ENCODE measurements around the gene TUBB4B.

Gene TUBB4B

GRCh38 chr9:137229903-137230704, 11.0 kb upstream of the TUBB4B start:
- DNase-seq (ENCODE audit: insufficient read length, low spot score) = no peak
- no peak for TF ChIP-seq POLR2AphosphoS5 (IDR thresholded peaks at IDR 0.05; ENCODE audit: low read depth, low read length)
- TF ChIP-seq POLR2A (IDR thresholded peaks at IDR 0.05; ENCODE audit: low read depth, low read length) = no peak
- TF ChIP-seq SPI1 (IDR thresholded peaks at IDR 0.05; ENCODE audit: low read depth, low read length) = no peak
- no peak for TF ChIP-seq PAX5 (IDR thresholded peaks at IDR 0.05; ENCODE audit: insufficient read depth, low read length, severe bottlenecking)
- no peak for TF ChIP-seq POU2F2 (IDR thresholded peaks at IDR 0.05; ENCODE audit: low read depth, low read length)
- TF ChIP-seq TAF1 (IDR thresholded peaks at IDR 0.05; ENCODE audit: low read depth, low read length) = no peak
- no peak for FAIRE-seq

GRCh38 chr9:137230705-137231371, 10.2 kb upstream of the TUBB4B start, which contains the start of gene SLC34A3:
SLC34A3 (plus strand) TSS chr9:137230901; CDS start chr9:137231703, 802 bp downstream.
- FAIRE-seq (no peak), DNase-seq (ENCODE audit: insufficient read length, low spot score) (no peak)
- TF ChIP-seq SPI1 (IDR thresholded peaks at IDR 0.05; ENCODE audit: low read depth, low read length) (no peak), TAF1 (IDR thresholded peaks at IDR 0.05; ENCODE audit: low read depth, low read length) (no peak), POLR2A (IDR thresholded peaks at IDR 0.05; ENCODE audit: low read depth, low read length) (no peak), POU2F2 (IDR thresholded peaks at IDR 0.05; ENCODE audit: low read depth, low read length) (no peak), POLR2AphosphoS5 (IDR thresholded peaks at IDR 0.05; ENCODE audit: low read depth, low read length) (no peak), PAX5 (IDR thresholded peaks at IDR 0.05; ENCODE audit: insufficient read depth, low read length, severe bottlenecking) (no peak)

- FAIRE-seq (no peak), DNase-seq (ENCODE audit: insufficient read length, low spot score) (no peak)
- TF ChIP-seq POLR2AphosphoS5 (IDR thresholded peaks at IDR 0.05; ENCODE audit: low read depth, low read length) = no peak
These were observed 9.6 kb upstream of the TUBB4B start for GRCh38 chr9:137231372-137232039.

- FAIRE-seq = no peak
- TF ChIP-seq POLR2A (IDR thresholded peaks at IDR 0.05; ENCODE audit: low read depth, low read length) (no peak), POU2F2 (IDR thresholded peaks at IDR 0.05; ENCODE audit: low read depth, low read length) (no peak), PAX5 (IDR thresholded peaks at IDR 0.05; ENCODE audit: insufficient read depth, low read length, severe bottlenecking) (no peak), POLR2AphosphoS5 (IDR thresholded peaks at IDR 0.05; ENCODE audit: low read depth, low read length) (no peak), SPI1 (IDR thresholded peaks at IDR 0.05; ENCODE audit: low read depth, low read length) (no peak), TAF1 (IDR thresholded peaks at IDR 0.05; ENCODE audit: low read depth, low read length) (no peak)
- DNase-seq (ENCODE audit: insufficient read length, low spot score) = no peak
These were observed 9.0 kb upstream of the TUBB4B start for GRCh38 chr9:137232101-137232500.

GRCh38 chr9:137232510-137232909, 8.6 kb upstream of the TUBB4B start:
- TF ChIP-seq POU2F2 (IDR thresholded peaks at IDR 0.05; ENCODE audit: low read depth, low read length) (no peak), PAX5 (IDR thresholded peaks at IDR 0.05; ENCODE audit: insufficient read depth, low read length, severe bottlenecking) (no peak), TAF1 (IDR thresholded peaks at IDR 0.05; ENCODE audit: low read depth, low read length) (no peak), SPI1 (IDR thresholded peaks at IDR 0.05; ENCODE audit: low read depth, low read length) (no peak), POLR2AphosphoS5 (IDR thresholded peaks at IDR 0.05; ENCODE audit: low read depth, low read length) (no peak), POLR2A (IDR thresholded peaks at IDR 0.05; ENCODE audit: low read depth, low read length) (no peak)

GRCh38 chr9:137233143-137233980, 7.7 kb upstream of the TUBB4B start:
- no peak for FAIRE-seq
- no peak for TF ChIP-seq POU2F2 (IDR thresholded peaks at IDR 0.05; ENCODE audit: low read depth, low read length)
- TF ChIP-seq PAX5 (IDR thresholded peaks at IDR 0.05; ENCODE audit: insufficient read depth, low read length, severe bottlenecking) = no peak
- TF ChIP-seq SPI1 (IDR thresholded peaks at IDR 0.05; ENCODE audit: low read depth, low read length) = no peak
- TF ChIP-seq POLR2A (IDR thresholded peaks at IDR 0.05; ENCODE audit: low read depth, low read length) = no peak
- TF ChIP-seq TAF1 (IDR thresholded peaks at IDR 0.05; ENCODE audit: low read depth, low read length) = no peak
- no peak for TF ChIP-seq POLR2AphosphoS5 (IDR thresholded peaks at IDR 0.05; ENCODE audit: low read depth, low read length)
- DNase-seq (ENCODE audit: insufficient read length, low spot score) = no peak

More at GRCh38 chr9:137232510-137232909, 8.6 kb upstream of the TUBB4B start:
- DNase-seq (ENCODE audit: insufficient read length, low spot score) (no peak), FAIRE-seq (no peak)

GRCh38 chr9:137234055-137234697, 6.9 kb upstream of the TUBB4B start:
- DNase-seq (ENCODE audit: insufficient read length, low spot score) (no peak), FAIRE-seq (no peak)
- TF ChIP-seq PAX5 (IDR thresholded peaks at IDR 0.05; ENCODE audit: insufficient read depth, low read length, severe bottlenecking) (no peak), POLR2AphosphoS5 (IDR thresholded peaks at IDR 0.05; ENCODE audit: low read depth, low read length) (no peak)

- DNase-seq (ENCODE audit: insufficient read length, low spot score) (no peak), FAIRE-seq (no peak)
- TF ChIP-seq POU2F2 (IDR thresholded peaks at IDR 0.05; ENCODE audit: low read depth, low read length) = no peak
- no peak for TF ChIP-seq PAX5 (IDR thresholded peaks at IDR 0.05; ENCODE audit: insufficient read depth, low read length, severe bottlenecking)
- 0 out of 2 replicates have a peak, but pooled peaks have one; percentile 18 for TF ChIP-seq SPI1 (IDR thresholded peaks at IDR 0.05; ENCODE audit: low read depth, low read length)
- TF ChIP-seq POLR2AphosphoS5 (IDR thresholded peaks at IDR 0.05; ENCODE audit: low read depth, low read length) = no peak
- no peak for TF ChIP-seq TAF1 (IDR thresholded peaks at IDR 0.05; ENCODE audit: low read depth, low read length)
These were observed 6.2 kb upstream of the TUBB4B start for GRCh38 chr9:137234758-137235423.
